HepG2 (cell line): ENCODE measurements around the gene SLC7A6OS.

ENCODE experiments used
- CHD4 ChIP-seq: fragments of 200-600 bp; sonication (generic); IDR thresholded peaks from 2 replicates; pipeline ENCODE4 v1.7.0; 2017; ENCODE audit warnings: mild to moderate bottlenecking, low read length, borderline replicate concordance
- FOXM1 ChIP-seq: sonication (generic); formaldehyde crosslinking; IDR thresholded peaks from 2 replicates; pipeline ENCODE4 v1.5.0; 2020; ENCODE audit warnings: missing genetic modification reagents
- NR1H2 ChIP-seq: sonication (generic); formaldehyde crosslinking; IDR thresholded peaks from 2 replicates; pipeline ENCODE4 v1.8.1; 2022; ENCODE audit warnings: low read depth, missing genetic modification reagents, borderline replicate concordance
- TOE1 ChIP-seq: sonication (generic); formaldehyde crosslinking; IDR thresholded peaks from 2 replicates; pipeline ENCODE4 v1.4.0; 2020; ENCODE audit warnings: mild to moderate bottlenecking, missing genetic modification reagents
- TF ChIP-seq, protein P1 (sequence below): IDR thresholded peaks from 2 replicates; pipeline ENCODE4 v1.6.1; 2016; ENCODE audit warnings: low read depth, borderline replicate concordance

DNA sequence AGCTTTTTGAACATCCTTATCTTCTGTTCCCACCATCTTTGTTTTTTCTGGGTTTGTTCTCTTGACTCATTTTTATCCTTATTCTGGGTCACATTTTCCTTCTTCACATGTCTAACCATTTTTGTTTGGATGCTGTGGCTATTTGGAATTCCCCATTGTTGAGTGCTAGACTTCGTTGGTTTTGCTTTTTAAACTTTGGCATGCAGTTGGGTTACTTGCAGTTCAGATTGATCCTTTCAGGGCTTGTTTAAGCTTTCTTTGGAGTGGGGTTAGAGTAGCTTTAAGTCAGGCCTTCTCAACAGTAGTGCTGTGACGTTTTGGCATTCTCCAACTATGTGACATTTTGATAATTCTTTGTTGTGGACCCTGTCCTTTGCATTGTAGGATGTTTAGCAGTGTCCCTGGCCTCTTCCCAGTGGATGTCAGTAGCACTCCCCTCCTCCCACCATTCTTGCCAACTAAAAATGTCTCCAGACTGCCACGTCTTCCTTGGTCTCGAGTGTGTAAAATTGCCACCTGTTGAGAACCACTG lies 21.2 kb upstream of the SLC7A6OS start:
- no peak for TF ChIP-seq CHD4
- TF ChIP-seq FOXM1 (CRISPR knock-in tag) = no peak
- TF ChIP-seq, protein P1, sequence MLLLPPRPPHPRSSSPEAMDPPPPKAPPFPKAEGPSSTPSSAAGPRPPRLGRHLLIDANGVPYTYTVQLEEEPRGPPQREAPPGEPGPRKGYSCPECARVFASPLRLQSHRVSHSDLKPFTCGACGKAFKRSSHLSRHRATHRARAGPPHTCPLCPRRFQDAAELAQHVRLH (CRISPR knock-in tag) = no peak
- TF ChIP-seq TOE1 (CRISPR knock-in tag) = no peak
- no peak for TF ChIP-seq NR1H2 (CRISPR knock-in tag)
